Measurements from ENCODE around the gene HEMGN. TPM values are rescaled to one million over a fixed set of nuclear protein-coding genes. Genes with fewer than 3 reads are reported as not detected.

Gene HEMGN
- total and polyA plus RNA-seq, 2 of the 8 experiments (the other 6 are each of a cell fraction or from before 2014, with no cell fraction given): not detected

DNA sequence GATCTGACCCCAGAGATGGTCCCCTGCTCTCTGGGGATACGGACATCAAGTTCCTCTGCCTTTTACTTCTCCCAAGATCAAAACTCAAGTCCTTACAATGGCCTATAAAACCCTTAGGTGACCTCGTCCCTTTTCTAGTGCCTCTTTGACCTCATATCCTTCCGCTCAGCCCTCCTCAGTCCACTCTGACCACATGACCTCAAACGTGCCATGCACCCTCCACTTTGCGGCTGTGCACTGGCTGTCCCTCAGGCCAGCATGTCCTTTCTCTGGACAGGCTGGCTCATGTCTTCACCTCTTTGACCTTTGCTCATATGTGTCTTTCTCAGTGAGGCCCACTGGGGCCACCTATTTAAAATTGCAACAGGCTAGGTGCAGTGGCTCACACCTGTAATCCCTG, 30.3 kb downstream of the HEMGN start:
- Histone ChIP-seq H2BK5ac (ENCODE audit: low read depth, low read length) (no peak overlapping the region), H3K4ac (replicated peaks; ENCODE audit: insufficient read length, low read depth, low read length) (peak overlapping the region; percentile 78), H3K9ac (replicated peaks in 1 of 4; ENCODE audit: extremely low read depth in 1 of 4, low read depth in 3 of 4, low read length in 3 of 4) (no peak overlapping the region), H2BK15ac (ENCODE audit: low read length) (no peak overlapping the region), H4K91ac (replicated peaks; ENCODE audit: insufficient read length, low read length) (no peak overlapping the region), H3K14ac (ENCODE audit: insufficient read length) (no peak overlapping the region), H2BK12ac (ENCODE audit: low read depth, low read length) (no peak overlapping the region), H3K56ac (replicated peaks; ENCODE audit: insufficient read length, low read depth, low read length) (no peak overlapping the region), H3K4me3 (ENCODE audit: extremely low read depth in 1 of 4, insufficient read depth in 2 of 4, low read depth in 3 of 4, low read length in 4 of 4) (no peak overlapping the region), H3K4me2 (ENCODE audit: insufficient read depth in 1 of 2, low read depth in 2 of 2, low read length in 2 of 2) (no peak overlapping the region), H3K23ac (ENCODE audit: insufficient read length) (no peak overlapping the region), H3K36me3 (ENCODE audit: control insufficient read depth in 2 of 4, insufficient read depth in 4 of 4, low read length in 3 of 4) (peaks cover 0 to 4% (median 1%) of the 10 kb centered on the region in 4 experiments; a peak in 3 of 8 replicates), H3K27ac (ENCODE audit: low read depth, low read length) (no peak overlapping the region), H3K27me3 (replicated peaks in 1 of 4; ENCODE audit: control insufficient read depth in 3 of 4, extremely low read depth in 1 of 4, insufficient read depth in 3 of 4, low read length in 3 of 4) (no peaks in the 10 kb centered on the region), H2AK5ac (ENCODE audit: low read depth, low read length) (no peak overlapping the region), H2BK20ac (ENCODE audit: low read length) (no peak overlapping the region), H3K79me1 (ENCODE audit: low read depth, low read length) (peaks cover 3% of the 10 kb centered on the region; the same call in 1 of the 2 replicates), H2BK120ac (replicated peaks; ENCODE audit: low read depth, low read length) (no peak overlapping the region), H3K9me3 (ENCODE audit: insufficient read depth in 2 of 2, low read depth in 1 of 2, low read length in 1 of 2) (no peaks in the 10 kb centered on the region), H3K4me1 (replicated peaks in 1 of 4; ENCODE audit: control insufficient read depth in 3 of 4, insufficient read depth in 4 of 4, low read length in 3 of 4) (no peaks in the 10 kb centered on the region), H3K79me2 (ENCODE audit: control insufficient read depth in 1 of 2, insufficient read depth in 2 of 2, low read length in 2 of 2) (no peaks in the 10 kb centered on the region), H4K8ac (ENCODE audit: extremely low read depth, insufficient read depth, low read length) (no peak overlapping the region), H3K23me2 (ENCODE audit: low read depth, low read length) (no peaks in the 10 kb centered on the region), H3K18ac (ENCODE audit: extremely low read depth, low read length) (no peak overlapping the region), H4K20me1 (replicated peaks in 1 of 2; ENCODE audit: control insufficient read depth in 1 of 2, insufficient read depth in 2 of 2, low read length in 2 of 2) (peaks cover 0 to 3% of the 10 kb centered on the region in 2 experiments), H2AFZ (ENCODE audit: low read length) (no peak overlapping the region), H4K5ac (ENCODE audit: insufficient read length, low read depth, low read length) (no peak overlapping the region)
- ChIA-PET POLR2A (ENCODE audit: partially characterized antibody) (interaction anchor here (0.7 to 1.7 kb wide), 2 partner anchors 14 to 474 kb away, joined by 3 to 5 read pairs; partner anchors contain the start of gene TRMO), CTCF (ENCODE audit: partially characterized antibody) (interaction anchor here (1.1 to 1.2 kb wide), 2 partner anchors 10 to 18 kb away, joined by 4 to 6 read pairs; no protein-coding TSS in a partner anchor)
- 86% methylated on average over 5 of the region's 5 CpGs; no CpG with 5 or more reads in 1 of the 2 experiments for WGBS, 2 experiments (ENCODE audit: extremely low coverage in 1 of 2, insufficient coverage in 1 of 2, insufficient read length in 1 of 2, insufficient replicate concordance in 2 of 2, low coverage in 1 of 2, low lambda C conversion rate in 2 of 2, missing lambda C conversion rate in 1 of 2)
- DNase-seq (ENCODE audit: low read depth in 1 of 2, low spot score in 2 of 2) (no peak), FAIRE-seq (no peak)
- no peak for TF ChIP-seq POLR2AphosphoS5 (IDR thresholded peaks at IDR 0.05; ENCODE audit: low read depth, low read length)
- TF ChIP-seq HDAC2 (IDR thresholded peaks at IDR 0.05; ENCODE audit: borderline replicate concordance in 1 of 2, low read depth in 2 of 2, low read length in 2 of 2): no peak
- no peak for TF ChIP-seq SP2 (IDR thresholded peaks at IDR 0.05; ENCODE audit: low read length)
- TF ChIP-seq SP4 (IDR thresholded peaks at IDR 0.05; ENCODE audit: low read length): no peak
- TF ChIP-seq CREB1 (IDR thresholded peaks at IDR 0.05): no peak
- TF ChIP-seq POU5F1 (IDR thresholded peaks at IDR 0.05; ENCODE audit: low read depth, low read length): no peak
- TF ChIP-seq KDM4A (IDR thresholded peaks at IDR 0.05; ENCODE audit: low read depth, low read length, severe bottlenecking): no peak
- no peak for TF ChIP-seq GABPA (IDR thresholded peaks at IDR 0.05; ENCODE audit: borderline replicate concordance, insufficient read depth, low read length)
- TF ChIP-seq CTBP2 (IDR thresholded peaks at IDR 0.05; ENCODE audit: borderline replicate concordance, insufficient read depth, insufficient read length, low read length): no peak
- no peak for TF ChIP-seq FOSL1 (IDR thresholded peaks at IDR 0.05; ENCODE audit: insufficient read depth, low read depth, low read length)
- TF ChIP-seq TBP (IDR thresholded peaks at IDR 0.05; ENCODE audit: low read depth, low read length): no peak
- TF ChIP-seq NRF1 (IDR thresholded peaks at IDR 0.05; ENCODE audit: low read depth, low read length): no peak
- TF ChIP-seq CHD2 (IDR thresholded peaks at IDR 0.05; ENCODE audit: low read length): no peak
- no peak for TF ChIP-seq ZNF274 (IDR thresholded peaks at IDR 0.05; ENCODE audit: borderline replicate concordance, extremely low read depth, low read length)
